Activated CD8-positive, alpha-beta T cell treated with anti-CD3 and anti-CD28 coated beads for 36 hours (primary cell): ENCODE results near the gene TBC1D14. TPM values are rescaled to one million over a fixed set of nuclear protein-coding genes. Genes with fewer than 3 reads are reported as not detected.

Experiments used
- ATAC-seq: fragments of 200-7000 bp; cut with Tn5 transposase; one replicate; pipeline ENCODE4 v1.10.0; 2021; ENCODE audit warnings: mild to moderate bottlenecking, moderate library complexity
- CTCF ChIA-PET: fragments of 350-600 bp; sonication (Branson Sonifier 250); formaldehyde crosslinking; loops from one replicate; lab custom pipeline; 2021; ENCODE audit warnings: antibody characterized with exemption; lab: Charles Lee
- POLR2A ChIA-PET: fragments of 350-600 bp; sonication (Branson Sonifier 250); formaldehyde crosslinking; loops from one replicate; lab custom pipeline; 2021; ENCODE audit warnings: antibody characterized with exemption; lab: Charles Lee
- DNase-seq: peaks from one replicate; pipeline ENCODE4 v3.0.0-alpha.2; 2020
- H3K27ac Mint-ChIP-seq: one replicate; pipeline ENCODE4 v1.8.0; 2021; ENCODE audit warnings: mild to moderate bottlenecking, mixed read lengths
- H3K27me3 Mint-ChIP-seq: one replicate; pipeline ENCODE4 v1.8.0; 2021; ENCODE audit warnings: mixed read lengths
- H3K36me3 Mint-ChIP-seq: one replicate; pipeline ENCODE4 v1.8.0; 2021; ENCODE audit warnings: low read depth, mixed read lengths
- H3K4me1 Mint-ChIP-seq: one replicate; pipeline ENCODE4 v1.8.0; 2021; ENCODE audit warnings: low read depth, mixed read lengths
- H3K4me3 Mint-ChIP-seq: one replicate; pipeline ENCODE4 v1.8.0; 2021; ENCODE audit warnings: mild to moderate bottlenecking, moderate library complexity, mixed read lengths
- H3K9me3 Mint-ChIP-seq: one replicate; pipeline ENCODE4 v1.8.0; 2021; ENCODE audit warnings: mixed read lengths
- CTCF ChIP-seq: fragments of 200-600 bp; IDR thresholded peaks from one replicate; pipeline ENCODE4 v1.8.0; 2022; ENCODE audit warnings: antibody characterized with exemption, mild to moderate bottlenecking
- intact Hi-C: fragments of 100-400 bp; cut with micrococcal nuclease; formaldehyde crosslinking; loops from one replicate; pipeline ENCODE4 v1.10.0; 2022
- total RNA-seq, 2 experiments: library from RNA; stranded (reverse); gene quantifications; one replicate each; pipeline ENCODE4 v1.2.3, GENCODE V29; 2021

TBC1D14 gene
- total RNA-seq, 2 experiments from 2014 or later: 34.7 to 36.3 TPM

GRCh38 chr4:6885953-6886557 lies 23.6 kb upstream of the TBC1D14 start:
- ATAC-seq (peak; percentile 78), DNase-seq (peak; percentile 48)
- TF ChIP-seq CTCF: peak; percentile 33
- Mint-ChIP-seq H3K27me3 (no peaks in the 10 kb centered on the region), H3K9me3 (peaks cover 12% of the 10 kb centered on the region), H3K4me3 (no peak overlapping the region), H3K36me3 (peaks cover 16% of the 10 kb centered on the region), H3K27ac (no peak overlapping the region), H3K4me1 (peaks cover 2% of the 10 kb centered on the region)
- ChIA-PET CTCF (interaction anchor here (0.6 to 6.1 kb wide), 7 partner anchors 10 to 166 kb away, joined by 3 to 58 read pairs (median 5); no protein-coding TSS in a partner anchor), POLR2A (interaction anchor here (0.8 to 1.2 kb wide), 4 partner anchors 23 to 181 kb away, joined by 3 to 4 read pairs (median 3); partner anchors contain the start of gene GRPEL1)
- intact Hi-C loops: no loop called here

GRCh38 chr4:6886886-6887285 lies 22.7 kb upstream of the TBC1D14 start:
- H3K9me3 Mint-ChIP-seq: peaks cover 12% of the 10 kb centered on the region
- ATAC-seq (no peak), DNase-seq (no peak)
- H3K27ac Mint-ChIP-seq: no peak overlapping the region
- no peak for TF ChIP-seq CTCF
- H3K27me3 Mint-ChIP-seq: no peaks in the 10 kb centered on the region
- peaks cover 11% of the 10 kb centered on the region for H3K4me1 Mint-ChIP-seq
- H3K4me3 Mint-ChIP-seq: no peak overlapping the region
- peaks cover 16% of the 10 kb centered on the region for H3K36me3 Mint-ChIP-seq
- intact Hi-C loops: no loop called here
- ChIA-PET CTCF (interaction anchor here (0.6 to 6.1 kb wide), 6 partner anchors 9 to 170 kb away, joined by 3 to 58 read pairs (median 4); no protein-coding TSS in a partner anchor), POLR2A (interaction anchor here (0.8 kb wide), 1 partner anchor 180 kb away, joined by 3 read pairs; the partner anchor contains the start of gene GRPEL1)

GRCh38 chr4:6887591-6888371 lies 21.8 kb upstream of the TBC1D14 start:
- no peak overlapping the region for H3K27ac Mint-ChIP-seq
- no peak for DNase-seq
- ChIA-PET CTCF (interaction anchor here (1.2 to 6.1 kb wide), 4 partner anchors 8 to 171 kb away, joined by 4 to 58 read pairs (median 4); no protein-coding TSS in a partner anchor), POLR2A (no interaction called here)
- H3K9me3 Mint-ChIP-seq: peaks cover 12% of the 10 kb centered on the region
- H3K4me1 Mint-ChIP-seq: peaks cover 20% of the 10 kb centered on the region
- no peak for TF ChIP-seq CTCF
- H3K36me3 Mint-ChIP-seq: peaks cover 10% of the 10 kb centered on the region
- intact Hi-C loops: no loop called here
- ATAC-seq: no peak
- H3K4me3 Mint-ChIP-seq: no peak overlapping the region
- no peaks in the 10 kb centered on the region for H3K27me3 Mint-ChIP-seq

- DNase-seq: no peak
- intact Hi-C loops: no loop called here
- ATAC-seq: no peak
- ChIA-PET POLR2A (no interaction called here), CTCF (no interaction called here)
- H3K4me3 Mint-ChIP-seq: no peak overlapping the region
- peaks cover 10% of the 10 kb centered on the region for H3K36me3 Mint-ChIP-seq
- no peak for TF ChIP-seq CTCF
- H3K4me1 Mint-ChIP-seq: peaks cover 23% of the 10 kb centered on the region
- no peak overlapping the region for H3K27ac Mint-ChIP-seq
- peaks cover 12% of the 10 kb centered on the region for H3K9me3 Mint-ChIP-seq
- no peaks in the 10 kb centered on the region for H3K27me3 Mint-ChIP-seq
Measured at GRCh38 chr4:6888506-6889071, 21.0 kb upstream of the TBC1D14 start.
